DOHH2 (cell line): ENCODE data around the gene NLK.

Experiments
- H3F3A ChIP-seq: fragments of 200-600 bp; sonication (generic), shearing (Covaris generic); 2 replicates; pipeline ENCODE4 v1.6.0; 2016; ENCODE audit warnings: antibody characterized with exemption, mild to moderate bottlenecking; ENCODE audit not compliant: control insufficient read depth, insufficient read depth
- H3K27ac ChIP-seq: fragments of 200-600 bp; sonication (generic); 2 replicates; pipeline ENCODE4 v1.5.1; 2014; ENCODE audit warnings: low read depth, mild to moderate bottlenecking, low read length, moderate library complexity
- H3K27me3 ChIP-seq: fragments of 200-600 bp; sonication (generic); 2 replicates; pipeline ENCODE4 v1.6.1; 2014; ENCODE audit warnings: mild to moderate bottlenecking, low read length, mixed read lengths; ENCODE audit not compliant: control insufficient read depth
- H3K36me3 ChIP-seq: fragments of 200-600 bp; sonication (generic); 2 replicates; pipeline ENCODE4 v1.6.1; 2014; ENCODE audit warnings: mild to moderate bottlenecking, low read length, moderate library complexity, mixed read lengths; ENCODE audit not compliant: control insufficient read depth
- H3K4me1 ChIP-seq: fragments of 200-600 bp; sonication (generic); 2 replicates; pipeline ENCODE4 v1.6.1; 2014; ENCODE audit warnings: mild to moderate bottlenecking, low read length, mixed read lengths; ENCODE audit not compliant: control insufficient read depth
- H3K4me2 ChIP-seq: fragments of 200-600 bp; sonication (generic); 2 replicates; pipeline ENCODE4 v1.6.0; 2014; ENCODE audit warnings: mild to moderate bottlenecking, low read length, moderate library complexity
- H3K4me3 ChIP-seq: fragments of 200-600 bp; sonication (generic); 2 replicates; pipeline ENCODE4 v1.5.1; 2014; ENCODE audit warnings: mild to moderate bottlenecking, low read length, mixed read lengths
- H3K79me2 ChIP-seq: fragments of 200-600 bp; sonication (generic); 2 replicates; pipeline ENCODE4 v1.6.1; 2014; ENCODE audit warnings: mild to moderate bottlenecking, low read length, mixed read lengths; ENCODE audit not compliant: control insufficient read depth
- H3K9me2 ChIP-seq: fragments of 200-600 bp; sonication (generic); replicated peaks from 2 replicates; pipeline ENCODE4 v1.6.1; 2014; ENCODE audit warnings: mild to moderate bottlenecking, low read length, mixed read lengths; ENCODE audit not compliant: control insufficient read depth
- H3K9me3 ChIP-seq: fragments of 200-600 bp; sonication (generic); 2 replicates; pipeline ENCODE4 v1.6.1; 2014; ENCODE audit warnings: antibody characterized with exemption, low read length, mixed read lengths; ENCODE audit not compliant: control insufficient read depth, insufficient read depth
- H4K20me1 ChIP-seq: fragments of 200-600 bp; sonication (generic); 2 replicates; pipeline ENCODE4 v1.6.0; 2014; ENCODE audit warnings: low read depth, mild to moderate bottlenecking, antibody characterized with exemption, low read length, moderate library complexity; ENCODE audit not compliant: control insufficient read depth, insufficient read depth
- EZH2phosphoT487 ChIP-seq: fragments of 200-600 bp; sonication (generic); IDR thresholded peaks from 2 replicates; pipeline ENCODE4 v1.6.1; 2017; ENCODE audit warnings: borderline replicate concordance, mild to moderate bottlenecking, antibody characterized with exemption, low read length, moderate library complexity, mixed read lengths
- TF ChIP-seq, protein P1 (sequence below): fragments of 200-600 bp; sonication (generic); IDR thresholded peaks from one replicate; pipeline ENCODE4 v1.5.1; 2014; ENCODE audit warnings: antibody characterized with exemption, mild to moderate bottlenecking, low read depth, low read length; ENCODE audit not compliant: poor library complexity, severe bottlenecking

NLK gene

GRCh38 chr17:28105501-28105900 is 63.0 kb downstream of the NLK start:
- peaks cover 7% of the 10 kb centered on the region for H3K36me3 ChIP-seq
- H3K4me2 ChIP-seq: no peak overlapping the region
- no peak overlapping the region for H3K27ac ChIP-seq
- TF ChIP-seq EZH2phosphoT487: no peak
- TF ChIP-seq, protein P1, sequence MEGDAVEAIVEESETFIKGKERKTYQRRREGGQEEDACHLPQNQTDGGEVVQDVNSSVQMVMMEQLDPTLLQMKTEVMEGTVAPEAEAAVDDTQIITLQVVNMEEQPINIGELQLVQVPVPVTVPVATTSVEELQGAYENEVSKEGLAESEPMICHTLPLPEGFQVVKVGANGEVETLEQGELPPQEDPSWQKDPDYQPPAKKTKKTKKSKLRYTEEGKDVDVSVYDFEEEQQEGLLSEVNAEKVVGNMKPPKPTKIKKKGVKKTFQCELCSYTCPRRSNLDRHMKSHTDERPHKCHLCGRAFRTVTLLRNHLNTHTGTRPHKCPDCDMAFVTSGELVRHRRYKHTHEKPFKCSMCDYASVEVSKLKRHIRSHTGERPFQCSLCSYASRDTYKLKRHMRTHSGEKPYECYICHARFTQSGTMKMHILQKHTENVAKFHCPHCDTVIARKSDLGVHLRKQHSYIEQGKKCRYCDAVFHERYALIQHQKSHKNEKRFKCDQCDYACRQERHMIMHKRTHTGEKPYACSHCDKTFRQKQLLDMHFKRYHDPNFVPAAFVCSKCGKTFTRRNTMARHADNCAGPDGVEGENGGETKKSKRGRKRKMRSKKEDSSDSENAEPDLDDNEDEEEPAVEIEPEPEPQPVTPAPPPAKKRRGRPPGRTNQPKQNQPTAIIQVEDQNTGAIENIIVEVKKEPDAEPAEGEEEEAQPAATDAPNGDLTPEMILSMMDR: no peak
- no peaks in the 10 kb centered on the region for H4K20me1 ChIP-seq
- no peak overlapping the region for H3K4me3 ChIP-seq
- H3K79me2 ChIP-seq: peaks cover 16% of the 10 kb centered on the region
- H3F3A ChIP-seq: no peaks in the 10 kb centered on the region
- no peaks in the 10 kb centered on the region for H3K27me3 ChIP-seq
- no peaks in the 10 kb centered on the region; the same call in 1 of the 2 replicates for H3K9me2 ChIP-seq
- H3K9me3 ChIP-seq: no peaks in the 10 kb centered on the region
- peaks cover 1% of the 10 kb centered on the region for H3K4me1 ChIP-seq

- no peak overlapping the region for H3K27ac ChIP-seq
- no peaks in the 10 kb centered on the region; the same call in 1 of the 2 replicates for H3K9me2 ChIP-seq
- no peaks in the 10 kb centered on the region for H3K9me3 ChIP-seq
- no peaks in the 10 kb centered on the region for H4K20me1 ChIP-seq
- no peaks in the 10 kb centered on the region for H3K36me3 ChIP-seq
- no peak overlapping the region for H3K4me2 ChIP-seq
- H3K4me3 ChIP-seq: no peak overlapping the region
- H3K79me2 ChIP-seq: peaks cover 8% of the 10 kb centered on the region
- peaks cover 7% of the 10 kb centered on the region; the same call in 1 of the 2 replicates for H3K4me1 ChIP-seq
- TF ChIP-seq, protein P1: no peak
- H3K27me3 ChIP-seq: no peaks in the 10 kb centered on the region
- no peaks in the 10 kb centered on the region for H3F3A ChIP-seq
Observed at GRCh38 chr17:28110184-28110583, 67.7 kb downstream of the NLK start.

GRCh38 chr17:28112181-28112580 is 69.7 kb downstream of the NLK start:
- Histone ChIP-seq H3K27me3 (no peaks in the 10 kb centered on the region), H3K36me3 (peaks cover 4% of the 10 kb centered on the region; the same call in 1 of the 2 replicates), H3F3A (no peaks in the 10 kb centered on the region), H3K4me1 (peaks cover 16% of the 10 kb centered on the region), H3K4me3 (no peak overlapping the region), H3K79me2 (peaks cover 9% of the 10 kb centered on the region), H3K9me3 (no peaks in the 10 kb centered on the region), H4K20me1 (no peaks in the 10 kb centered on the region), H3K4me2 (no peak overlapping the region), H3K27ac (no peak overlapping the region), H3K9me2 (no peaks in the 10 kb centered on the region)
- no peak for TF ChIP-seq EZH2phosphoT487
- TF ChIP-seq, protein P1: no peak
